Gastroesophageal sphincter (tissue), 3 donors: Measurements from ENCODE around the gene TEPSIN.

Experiments used
- EP300 ChIP-seq: sonication (generic); formaldehyde crosslinking; IDR thresholded peaks from one replicate; pipeline ENCODE4 v1.6.1; 2017; ENCODE audit warnings: antibody characterized with exemption, mild to moderate bottlenecking
- POLR2AphosphoS5 ChIP-seq: sonication (generic); formaldehyde crosslinking; IDR thresholded peaks from one replicate; pipeline ENCODE4 v1.6.1; 2017; ENCODE audit warnings: antibody characterized with exemption
- TF ChIP-seq, protein P1 (sequence below), 4 experiments: fragments of 200-600 bp in 2 of 4; fragments of 450-650 bp in 2 of 4; sonication (generic) in 1 of 4; IDR thresholded peaks; one replicate each; pipeline ENCODE4 v1.5.1; 2017 to 2019; ENCODE audit warnings: antibody characterized with exemption in 4 of 4, mild to moderate bottlenecking in 2 of 4, moderate library complexity in 2 of 4

DNA sequence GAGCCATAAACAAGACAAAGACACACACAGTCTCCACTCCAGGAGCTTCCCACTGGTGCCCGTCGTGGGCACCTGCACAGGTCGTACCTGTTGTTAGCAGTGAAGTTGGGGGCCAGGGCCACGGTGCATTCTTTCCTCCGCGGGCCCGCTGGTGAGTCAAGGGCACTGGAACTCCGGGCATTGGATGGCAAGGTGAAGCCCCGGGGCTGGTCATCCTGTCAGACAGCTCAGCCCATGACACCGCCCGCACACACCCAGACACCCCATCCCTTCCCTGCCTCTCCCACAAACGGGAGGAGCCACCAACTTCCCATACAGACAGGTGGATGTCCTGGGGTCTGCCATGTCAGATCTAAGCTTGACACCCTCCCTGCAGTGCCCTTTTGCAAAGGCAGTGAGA is 32.2 kb downstream of the TEPSIN start:
- TF ChIP-seq, protein P1, sequence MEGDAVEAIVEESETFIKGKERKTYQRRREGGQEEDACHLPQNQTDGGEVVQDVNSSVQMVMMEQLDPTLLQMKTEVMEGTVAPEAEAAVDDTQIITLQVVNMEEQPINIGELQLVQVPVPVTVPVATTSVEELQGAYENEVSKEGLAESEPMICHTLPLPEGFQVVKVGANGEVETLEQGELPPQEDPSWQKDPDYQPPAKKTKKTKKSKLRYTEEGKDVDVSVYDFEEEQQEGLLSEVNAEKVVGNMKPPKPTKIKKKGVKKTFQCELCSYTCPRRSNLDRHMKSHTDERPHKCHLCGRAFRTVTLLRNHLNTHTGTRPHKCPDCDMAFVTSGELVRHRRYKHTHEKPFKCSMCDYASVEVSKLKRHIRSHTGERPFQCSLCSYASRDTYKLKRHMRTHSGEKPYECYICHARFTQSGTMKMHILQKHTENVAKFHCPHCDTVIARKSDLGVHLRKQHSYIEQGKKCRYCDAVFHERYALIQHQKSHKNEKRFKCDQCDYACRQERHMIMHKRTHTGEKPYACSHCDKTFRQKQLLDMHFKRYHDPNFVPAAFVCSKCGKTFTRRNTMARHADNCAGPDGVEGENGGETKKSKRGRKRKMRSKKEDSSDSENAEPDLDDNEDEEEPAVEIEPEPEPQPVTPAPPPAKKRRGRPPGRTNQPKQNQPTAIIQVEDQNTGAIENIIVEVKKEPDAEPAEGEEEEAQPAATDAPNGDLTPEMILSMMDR (IDR thresholded peaks at IDR 0.05): no peak
- TF ChIP-seq POLR2AphosphoS5: no peak
- TF ChIP-seq EP300: no peak
